OCI-LY7 (cell line): ENCODE results near the gene HGFAC. TPM values are rescaled to one million over a fixed set of nuclear protein-coding genes. Genes with fewer than 3 reads are reported as not detected.
"Not testable (repeated sequence)": the region's sequence is repeated elsewhere in the genome, so short reads cannot be mapped to it uniquely, and the experiment has no call there.

Experiments
- BruUV-seq: library from RNA; stranded (reverse); fragments of 400-500 nt; replicated peaks from 2 replicates; lab custom pipeline; 2021; lab: Mats Ljungman, UMichigan
- CTCF ChIA-PET: fragments of 300-600 bp; sonication (Branson Sonifier 250); formaldehyde crosslinking; loops from one replicate; lab custom pipeline; 2022; ENCODE audit warnings: antibody characterized with exemption; ENCODE audit not compliant: unreplicated experiment; lab: Charles Lee
- POLR2A ChIA-PET: fragments of 300-600 bp; sonication (Branson Sonifier 250); formaldehyde crosslinking; loops from one replicate; lab custom pipeline; 2022; ENCODE audit warnings: antibody characterized with exemption; lab: Charles Lee
- DNase-seq: peaks from one replicate; pipeline ENCODE4 v3.0.0-alpha.2; 2015; ENCODE audit warnings: low spot score
- H2AFZ ChIP-seq: fragments of 200-600 bp; sonication (generic), shearing (Covaris generic); 2 replicates; pipeline ENCODE4 v1.6.1; 2014; ENCODE audit warnings: mild to moderate bottlenecking, antibody characterized with exemption, low read length, moderate library complexity
- H3K27ac ChIP-seq: fragments of 200-600 bp; sonication (generic); 2 replicates; pipeline ENCODE4 v1.5.1; 2014; ENCODE audit warnings: mixed run types, low read depth, mild to moderate bottlenecking, moderate library complexity, low read length, inconsistent platforms; ENCODE audit not compliant: poor library complexity, severe bottlenecking
- H3K36me3 ChIP-seq: fragments of 200-600 bp; sonication (generic); 2 replicates; pipeline ENCODE4 v1.6.1; 2014; ENCODE audit warnings: mild to moderate bottlenecking, antibody characterized with exemption, low read length, moderate library complexity, mixed read lengths; ENCODE audit not compliant: insufficient read depth
- H3K4me1 ChIP-seq: fragments of 200-600 bp; sonication (generic); 2 replicates; pipeline ENCODE4 v1.5.1; 2014; ENCODE audit warnings: mild to moderate bottlenecking, low read length; ENCODE audit not compliant: insufficient read depth, poor library complexity, severe bottlenecking
- H3K4me2 ChIP-seq: fragments of 200-600 bp; sonication (generic); 2 replicates; pipeline ENCODE4 v1.6.1; 2014; ENCODE audit warnings: mild to moderate bottlenecking, low read length
- H3K4me3 ChIP-seq: fragments of 200-600 bp; sonication (generic); 2 replicates; pipeline ENCODE4 v1.5.1; 2014; ENCODE audit warnings: mild to moderate bottlenecking, low read depth, low read length; ENCODE audit not compliant: poor library complexity, severe bottlenecking
- H3K79me2 ChIP-seq: fragments of 200-600 bp; sonication (generic); 2 replicates; pipeline ENCODE4 v1.6.1; 2016; ENCODE audit warnings: low read depth, mild to moderate bottlenecking, low read length, moderate library complexity, mixed read lengths; ENCODE audit not compliant: insufficient read depth
- H3K9me2 ChIP-seq: fragments of 200-600 bp; sonication (generic); 2 replicates; pipeline ENCODE4 v1.6.1; 2016; ENCODE audit warnings: mild to moderate bottlenecking, low read length, mixed read lengths; ENCODE audit not compliant: insufficient read depth
- H3K9me3 ChIP-seq: fragments of 200-600 bp; sonication (generic); 2 replicates; pipeline ENCODE4 v1.6.1; 2014; ENCODE audit warnings: mild to moderate bottlenecking, mixed run types, low read length, mixed read lengths
- H4K20me1 ChIP-seq: fragments of 200-600 bp; sonication (generic); 2 replicates; pipeline ENCODE4 v1.6.1; 2014; ENCODE audit warnings: mild to moderate bottlenecking, antibody characterized with exemption, low read length, moderate library complexity, mixed read lengths; ENCODE audit not compliant: insufficient read depth
- EZH2phosphoT487 ChIP-seq: fragments of 200-600 bp; sonication (generic); IDR thresholded peaks from 2 replicates; pipeline ENCODE4 v1.6.1; 2018; ENCODE audit warnings: low read depth, borderline replicate concordance, mild to moderate bottlenecking, mixed run types, antibody characterized with exemption, low read length, moderate library complexity, mixed read lengths
- intact Hi-C: fragments of 100-400 bp; cut with micrococcal nuclease; formaldehyde crosslinking; loops from one replicate; pipeline ENCODE4 v1.10.0; 2022; ENCODE audit not compliant: unreplicated experiment
- total RNA-seq, 2 experiments: library from RNA; depleted of rRNA in 1 of 2; stranded (reverse); fragments of >200 nt in 1 of 2; shearing (Covaris generic) in 1 of 2; gene quantifications; 2 replicates each; pipeline ENCODE4 v1.2.3, GENCODE V29; 2014 to 2022
- TF ChIP-seq, protein P1 (sequence below): fragments of 200-600 bp; sonication (generic); conservative IDR thresholded peaks from 2 replicates; pipeline ENCODE4 v1.5.1; 2014; ENCODE audit warnings: mild to moderate bottlenecking, antibody characterized with exemption, low read length, moderate library complexity, mixed read lengths

HGFAC gene
- total RNA-seq, 2 experiments from 2014 or later = not detected

DNA sequence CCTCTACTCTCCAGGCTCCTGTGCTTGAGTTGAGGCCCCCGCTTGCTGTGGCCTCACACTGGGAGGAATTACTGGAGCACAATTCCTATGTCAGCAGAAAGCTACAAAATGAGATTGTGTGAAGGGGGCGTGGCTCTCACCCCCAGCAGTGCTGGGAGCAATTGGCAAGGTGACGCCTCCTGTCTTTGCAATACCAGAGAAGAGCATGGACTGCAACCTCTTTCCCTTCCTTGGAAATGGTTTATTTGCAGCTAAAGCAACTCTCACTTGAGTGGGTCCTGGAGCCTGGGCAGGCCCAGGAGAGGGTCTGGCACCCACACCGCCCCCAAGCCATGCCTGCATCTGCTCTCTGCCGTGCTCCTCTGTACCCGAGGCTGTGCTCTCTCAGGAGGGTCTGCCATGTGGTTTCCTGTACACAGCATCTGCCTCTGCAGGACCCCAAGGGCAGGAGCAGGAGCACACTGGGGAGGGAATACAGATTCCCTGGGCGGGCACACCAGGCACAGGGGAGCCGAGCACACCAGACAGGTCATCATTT is 32.9 kb upstream of the HGFAC start:
- TF ChIP-seq, protein P1, sequence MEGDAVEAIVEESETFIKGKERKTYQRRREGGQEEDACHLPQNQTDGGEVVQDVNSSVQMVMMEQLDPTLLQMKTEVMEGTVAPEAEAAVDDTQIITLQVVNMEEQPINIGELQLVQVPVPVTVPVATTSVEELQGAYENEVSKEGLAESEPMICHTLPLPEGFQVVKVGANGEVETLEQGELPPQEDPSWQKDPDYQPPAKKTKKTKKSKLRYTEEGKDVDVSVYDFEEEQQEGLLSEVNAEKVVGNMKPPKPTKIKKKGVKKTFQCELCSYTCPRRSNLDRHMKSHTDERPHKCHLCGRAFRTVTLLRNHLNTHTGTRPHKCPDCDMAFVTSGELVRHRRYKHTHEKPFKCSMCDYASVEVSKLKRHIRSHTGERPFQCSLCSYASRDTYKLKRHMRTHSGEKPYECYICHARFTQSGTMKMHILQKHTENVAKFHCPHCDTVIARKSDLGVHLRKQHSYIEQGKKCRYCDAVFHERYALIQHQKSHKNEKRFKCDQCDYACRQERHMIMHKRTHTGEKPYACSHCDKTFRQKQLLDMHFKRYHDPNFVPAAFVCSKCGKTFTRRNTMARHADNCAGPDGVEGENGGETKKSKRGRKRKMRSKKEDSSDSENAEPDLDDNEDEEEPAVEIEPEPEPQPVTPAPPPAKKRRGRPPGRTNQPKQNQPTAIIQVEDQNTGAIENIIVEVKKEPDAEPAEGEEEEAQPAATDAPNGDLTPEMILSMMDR = no peak
- TF ChIP-seq EZH2phosphoT487 = no peak
- DNase-seq = no peak
- ChIA-PET POLR2A (no interaction called here), CTCF (no interaction called here)
- intact Hi-C loops = no loop called here
- Histone ChIP-seq H3K4me2 (no peak overlapping the region), H3K27ac (no peak overlapping the region), H3K4me3 (no peak overlapping the region), H3K79me2 (no peaks in the 10 kb centered on the region), H4K20me1 (no peaks in the 10 kb centered on the region), H3K4me1 (no peaks in the 10 kb centered on the region), H3K36me3 (no peaks in the 10 kb centered on the region), H3K9me3 (no peaks in the 10 kb centered on the region), H2AFZ (no peak overlapping the region), H3K9me2 (no peaks in the 10 kb centered on the region)
- BruUV-seq = no TSS peak

DNA sequence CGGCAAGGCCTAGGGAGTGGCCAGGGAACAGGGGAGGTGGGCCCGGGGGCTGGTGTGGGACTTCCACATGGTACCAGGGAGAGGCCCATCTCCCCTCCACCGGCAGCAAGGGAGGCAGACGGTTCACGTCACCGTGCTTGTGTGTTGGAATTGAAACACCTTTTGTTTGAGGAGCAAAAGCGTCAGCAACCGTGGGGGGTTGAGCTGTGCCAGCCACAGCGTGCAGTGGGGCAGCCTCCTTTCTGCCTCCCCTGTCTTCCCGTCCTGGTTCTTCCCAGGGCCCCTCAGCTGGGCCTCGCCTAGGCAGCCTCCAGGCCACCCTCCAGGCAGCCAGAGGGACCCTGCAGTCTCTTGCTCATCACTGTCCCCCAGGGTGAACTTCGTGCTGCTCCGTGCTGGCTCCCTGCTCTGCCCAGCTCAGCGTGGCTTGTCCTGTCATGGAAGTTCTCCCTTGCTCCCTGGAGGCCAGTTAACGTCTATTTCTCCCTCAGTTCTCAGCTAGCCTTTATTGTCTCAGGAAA is 32.1 kb upstream of the HGFAC start:
- POLR2A ChIA-PET = no interaction called here
- H3K9me3 ChIP-seq = no peaks in the 10 kb centered on the region
- no TSS peak for BruUV-seq
- H2AFZ ChIP-seq = no peak overlapping the region
- intact Hi-C loops = no loop called here
- no peak overlapping the region for H3K4me2 ChIP-seq
- no peaks in the 10 kb centered on the region for H3K4me1 ChIP-seq
- H3K79me2 ChIP-seq = no peaks in the 10 kb centered on the region
- TF ChIP-seq, protein P1 = no peak
- TF ChIP-seq EZH2phosphoT487 = no peak
- H3K9me2 ChIP-seq = no peaks in the 10 kb centered on the region
- no peaks in the 10 kb centered on the region for H3K36me3 ChIP-seq
- H3K27ac ChIP-seq = no peak overlapping the region
- no peak overlapping the region for H3K4me3 ChIP-seq
- H4K20me1 ChIP-seq = no peaks in the 10 kb centered on the region
- CTCF ChIA-PET = no interaction called here
- DNase-seq = no peak

DNA sequence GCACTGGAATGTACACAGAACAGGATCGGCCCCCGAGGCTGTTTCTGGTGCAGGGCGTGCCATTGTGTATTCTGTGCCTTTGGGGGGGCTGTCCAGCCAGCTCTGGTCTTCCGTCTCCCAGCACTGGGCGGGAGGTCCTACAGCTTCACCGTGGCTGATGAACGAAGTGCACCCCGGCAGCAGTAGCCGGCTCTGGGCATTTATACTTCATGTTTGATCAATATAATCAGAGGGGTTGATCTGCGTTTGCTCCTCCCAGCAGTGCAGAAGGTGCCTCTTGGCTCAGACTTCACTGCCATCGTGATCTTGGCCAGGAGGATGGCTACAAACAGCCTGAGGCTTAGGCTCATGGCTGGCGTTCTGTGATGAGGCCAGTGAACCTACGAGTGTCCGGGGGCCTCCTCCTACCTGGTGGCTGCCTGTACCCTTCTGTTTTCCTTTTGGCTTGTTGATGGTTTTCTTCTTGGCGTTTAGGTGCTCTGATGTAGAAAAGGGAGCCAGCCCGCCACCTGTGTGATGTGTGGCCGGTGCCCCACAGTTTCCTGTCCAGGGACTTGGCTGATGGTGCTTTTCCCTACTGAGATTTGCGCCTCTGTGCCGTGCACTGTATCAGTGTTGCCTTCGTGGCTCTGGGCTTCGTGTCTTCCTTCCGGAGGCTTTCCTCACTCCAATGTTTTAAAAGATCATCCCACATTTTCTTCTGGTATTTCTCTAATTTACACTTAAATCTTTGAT is 31.2 kb upstream of the HGFAC start:
- ChIA-PET POLR2A (no interaction called here), CTCF (no interaction called here)
- no peak for TF ChIP-seq EZH2phosphoT487
- TF ChIP-seq, protein P1 = no peak
- no peak overlapping the region for H3K4me3 ChIP-seq
- no peak overlapping the region for H2AFZ ChIP-seq
- no peak for DNase-seq
- no peak overlapping the region for H3K27ac ChIP-seq
- H3K4me2 ChIP-seq = no peak overlapping the region
- no TSS peak for BruUV-seq
- intact Hi-C loops = no loop called here
- H3K79me2 ChIP-seq = no peaks in the 10 kb centered on the region
- no peaks in the 10 kb centered on the region for H3K9me3 ChIP-seq
- no peaks in the 10 kb centered on the region for H3K9me2 ChIP-seq
- no peaks in the 10 kb centered on the region for H3K4me1 ChIP-seq
- H4K20me1 ChIP-seq = no peaks in the 10 kb centered on the region
- no peaks in the 10 kb centered on the region for H3K36me3 ChIP-seq

DNA sequence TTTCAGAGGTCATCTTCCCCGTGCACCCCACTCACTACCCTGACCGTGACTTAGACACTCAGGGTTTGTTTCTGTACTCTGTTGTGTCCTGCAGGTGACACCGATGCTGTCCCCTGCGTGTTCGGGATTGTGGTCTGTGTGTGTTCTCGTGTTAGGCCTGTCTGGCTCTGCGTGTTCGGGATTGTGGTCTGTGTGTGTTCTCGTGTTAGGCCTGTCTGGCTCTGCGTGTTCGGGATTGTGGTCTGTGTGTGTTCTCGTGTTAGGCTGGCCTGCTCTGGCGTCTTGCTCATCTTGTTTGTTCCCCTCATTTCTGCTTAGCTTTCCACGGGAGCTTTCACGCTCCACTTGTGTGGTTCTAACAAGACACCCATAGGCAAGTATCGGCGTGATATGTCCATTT is 30.6 kb upstream of the HGFAC start:
- BruUV-seq, POLR2A ChIA-PET: not testable (repeated sequence)

More for the DNA sequence above, 30.6 kb upstream of the HGFAC start:
- H3K36me3 ChIP-seq, H3K4me2 ChIP-seq, intact Hi-C loops, CTCF ChIA-PET, H3K9me3 ChIP-seq, H3K4me1 ChIP-seq, H3K4me3 ChIP-seq, H4K20me1 ChIP-seq, H3K27ac ChIP-seq, DNase-seq, H3K9me2 ChIP-seq, H3K79me2 ChIP-seq, H2AFZ ChIP-seq: not testable (repeated sequence)
